ENCODE measurements around the gene RPTOR.
"Not testable (repeated sequence)": the region's sequence is repeated elsewhere in the genome, so short reads cannot be mapped to it uniquely, and the experiment has no call there.

RPTOR gene

GRCh38 chr17:80614332-80615047 is 69.9 kb downstream of the RPTOR start:
- DNase-seq (ENCODE audit: low read depth in 2 of 2): no peak

DNA sequence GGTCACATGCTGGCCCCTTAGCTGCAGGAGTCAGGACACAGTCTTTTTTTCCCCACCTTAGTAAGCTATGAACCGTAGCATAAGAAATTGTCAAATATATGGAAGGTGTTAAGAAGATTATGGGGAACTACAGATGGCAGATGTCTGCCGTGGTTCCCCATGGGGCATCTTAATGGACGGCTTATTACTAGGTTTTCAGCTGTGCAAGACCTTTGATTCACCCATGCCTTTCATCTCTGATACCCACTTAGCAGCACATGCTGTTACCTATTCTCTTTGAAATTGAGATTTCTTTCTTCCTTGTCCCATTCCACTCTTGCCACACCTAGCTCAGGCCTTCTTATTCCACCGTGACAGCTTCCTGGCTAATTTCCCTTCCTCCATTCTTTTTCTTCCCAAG is 70.7 kb downstream of the RPTOR start:
- no peak for DNase-seq (ENCODE audit: low read depth in 2 of 2)

- no peak for DNase-seq (ENCODE audit: low read depth in 2 of 2)
Observed at GRCh38 chr17:80616705-80617104, 72.1 kb downstream of the RPTOR start.

DNA sequence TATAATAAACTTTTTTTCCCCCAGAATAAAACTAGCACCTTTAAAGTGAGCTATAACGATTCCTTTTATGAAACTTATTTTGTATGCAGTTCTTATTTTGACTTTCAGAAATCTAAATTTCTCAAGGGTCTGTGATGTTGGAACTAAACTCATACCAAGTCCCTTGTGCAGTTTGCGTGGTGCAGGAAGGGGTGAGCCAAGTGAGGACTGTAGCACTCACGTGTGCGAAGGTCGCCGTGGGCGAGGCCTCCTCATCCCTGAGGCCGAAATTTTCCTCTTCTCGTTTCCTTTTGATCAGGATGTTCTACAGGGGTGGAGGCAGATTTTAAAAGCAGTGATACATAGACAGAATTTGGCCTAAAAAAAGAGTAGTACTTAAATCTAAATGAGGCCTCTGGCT is 73.7 kb downstream of the RPTOR start:
- DNase-seq (ENCODE audit: low read depth in 2 of 2): no peak

DNA sequence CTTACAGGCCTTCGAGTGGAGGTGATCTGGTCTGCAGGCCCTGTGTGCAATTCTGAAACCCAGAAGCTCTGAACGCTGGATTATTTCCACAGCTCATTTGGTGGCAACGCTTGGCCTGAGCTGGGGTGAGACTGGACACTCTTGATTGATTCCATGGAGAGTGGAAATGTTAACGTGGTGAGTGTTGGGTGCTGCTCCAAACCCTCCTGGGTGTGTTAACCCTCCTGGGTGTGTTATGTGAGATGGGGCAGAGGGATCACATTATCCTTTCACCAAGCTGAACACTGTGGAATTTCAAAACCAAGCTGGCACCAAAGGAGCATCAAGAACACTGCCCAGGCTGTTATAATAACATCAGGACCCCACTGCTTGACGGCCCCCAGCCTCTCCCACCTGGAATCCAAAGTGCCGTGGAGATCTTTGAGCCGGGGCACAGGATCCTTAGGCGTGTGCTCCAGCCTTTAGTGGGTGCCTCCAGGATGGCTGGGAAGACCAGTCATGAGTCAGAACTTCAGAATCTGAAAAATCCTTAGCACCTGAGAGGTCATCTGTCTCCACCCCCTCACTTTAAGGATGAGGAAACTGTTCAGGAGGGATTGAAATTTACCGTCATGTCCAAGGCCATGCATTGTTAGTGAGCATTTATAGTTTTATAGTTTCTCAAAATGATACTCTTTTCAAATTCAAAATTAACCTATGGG is 75.0 kb downstream of the RPTOR start:
- no peak for DNase-seq (ENCODE audit: low read depth in 2 of 2)

DNA sequence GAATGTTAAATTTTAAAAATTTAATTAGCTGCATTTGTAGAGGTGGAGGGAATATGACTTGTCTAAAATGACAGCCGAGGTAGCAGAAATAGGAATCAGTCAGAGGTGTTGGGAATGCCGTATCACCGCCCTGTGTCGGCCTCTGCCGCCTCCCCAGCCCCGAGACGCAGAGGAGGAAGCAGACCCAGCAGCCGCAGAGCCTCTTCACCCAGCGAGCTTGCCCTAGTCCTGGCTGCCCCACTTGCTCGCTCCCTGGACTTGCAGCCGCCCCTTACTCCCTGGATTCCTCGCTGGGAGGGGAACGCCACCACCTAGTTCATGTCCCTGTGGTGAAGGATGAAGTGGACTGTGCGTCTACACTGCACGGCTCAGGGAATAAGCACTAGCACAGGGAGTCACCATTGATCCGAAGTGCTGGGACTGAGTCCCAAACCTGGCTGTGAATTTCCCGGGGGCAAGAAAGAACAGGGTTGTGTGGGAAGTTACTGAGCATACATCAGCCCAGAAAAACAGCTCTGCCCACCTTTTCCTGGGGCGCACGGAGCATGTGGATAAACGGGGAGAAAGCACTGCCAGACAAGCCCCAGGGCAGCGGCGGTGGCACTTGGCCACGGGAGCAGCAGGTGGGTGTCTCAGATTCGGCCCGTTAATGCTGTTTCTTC is 76.8 kb downstream of the RPTOR start:
- no peak for DNase-seq (ENCODE audit: low read depth in 2 of 2)

DNA sequence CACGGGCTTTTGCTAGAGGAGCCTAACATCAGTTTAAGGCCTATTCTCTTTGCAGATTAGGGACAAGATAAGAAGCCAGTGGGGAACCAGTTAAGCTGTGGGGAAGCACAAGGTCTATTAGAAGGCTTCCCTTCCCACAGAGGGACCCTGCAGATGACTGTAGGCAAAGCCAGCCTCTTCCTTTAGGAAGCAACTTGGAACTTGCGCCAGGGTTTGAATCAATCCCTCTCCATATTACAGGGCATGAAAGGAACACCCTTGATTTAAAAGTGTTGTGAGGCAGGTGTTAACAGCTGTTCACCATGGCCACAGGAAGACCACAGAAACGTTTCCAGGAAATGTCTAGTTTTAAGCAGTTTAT is 77.3 kb downstream of the RPTOR start:
- no peak for DNase-seq (ENCODE audit: low read depth in 2 of 2)

- DNase-seq (ENCODE audit: low read depth in 2 of 2): no peak
Observed at GRCh38 chr17:80624864-80625263, 80.2 kb downstream of the RPTOR start.

GRCh38 chr17:80625627-80626026 is 81.0 kb downstream of the RPTOR start:
- no peak for DNase-seq (ENCODE audit: low read depth in 2 of 2)

DNA sequence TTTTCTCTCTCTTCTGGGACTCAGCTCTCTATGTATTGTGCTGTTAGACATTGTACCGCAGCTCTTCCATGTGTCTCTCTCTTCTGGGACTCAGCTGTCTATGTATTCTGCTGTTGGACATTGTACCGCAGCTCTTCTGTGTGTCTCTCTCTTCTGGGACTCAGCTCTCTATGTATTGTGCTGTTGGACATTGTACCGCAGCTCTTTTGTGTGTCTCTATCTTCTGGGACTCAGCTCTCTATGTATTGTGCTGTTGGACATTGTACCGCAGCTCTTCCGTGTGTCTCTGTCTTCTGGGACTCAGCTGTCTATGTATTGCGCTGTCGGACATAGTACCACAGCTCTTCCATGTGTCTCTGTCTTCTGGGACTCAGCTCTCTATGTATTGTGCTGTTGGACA is 84.2 kb downstream of the RPTOR start:
- not testable (repeated sequence) for DNase-seq (ENCODE audit: low read depth in 2 of 2)

- DNase-seq (ENCODE audit: low read depth in 2 of 2): no peak
Observed at GRCh38 chr17:80629298-80630028, 84.8 kb downstream of the RPTOR start.

DNA sequence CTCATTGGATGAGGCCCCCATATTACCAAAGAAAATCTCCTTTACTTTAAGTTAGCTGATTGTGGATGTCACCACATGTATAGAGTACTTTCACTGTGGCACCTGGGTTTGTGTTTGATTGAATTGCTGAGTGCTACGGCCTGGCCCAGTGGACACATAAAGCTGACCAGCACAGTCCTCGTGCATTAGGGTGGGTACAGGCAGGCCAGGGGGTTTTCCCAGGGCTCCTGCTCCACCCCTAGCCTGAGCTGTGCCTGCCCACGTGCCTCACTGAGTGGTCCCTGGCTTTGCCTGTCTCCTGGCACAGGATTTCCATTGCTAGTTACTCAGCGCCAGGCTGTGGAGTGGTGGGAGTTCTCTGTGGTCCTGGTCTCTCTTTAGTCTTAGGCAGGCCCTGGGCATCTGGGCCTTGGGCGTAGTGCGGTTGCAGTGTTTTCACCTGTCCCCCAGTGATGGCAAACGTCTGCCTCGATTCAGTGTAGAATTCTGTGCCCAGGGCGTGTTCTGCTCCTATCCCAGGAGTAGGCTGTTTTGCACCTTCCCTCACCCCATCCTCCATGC is 86.0 kb downstream of the RPTOR start:
- no peak for DNase-seq (ENCODE audit: low read depth in 2 of 2)

DNA sequence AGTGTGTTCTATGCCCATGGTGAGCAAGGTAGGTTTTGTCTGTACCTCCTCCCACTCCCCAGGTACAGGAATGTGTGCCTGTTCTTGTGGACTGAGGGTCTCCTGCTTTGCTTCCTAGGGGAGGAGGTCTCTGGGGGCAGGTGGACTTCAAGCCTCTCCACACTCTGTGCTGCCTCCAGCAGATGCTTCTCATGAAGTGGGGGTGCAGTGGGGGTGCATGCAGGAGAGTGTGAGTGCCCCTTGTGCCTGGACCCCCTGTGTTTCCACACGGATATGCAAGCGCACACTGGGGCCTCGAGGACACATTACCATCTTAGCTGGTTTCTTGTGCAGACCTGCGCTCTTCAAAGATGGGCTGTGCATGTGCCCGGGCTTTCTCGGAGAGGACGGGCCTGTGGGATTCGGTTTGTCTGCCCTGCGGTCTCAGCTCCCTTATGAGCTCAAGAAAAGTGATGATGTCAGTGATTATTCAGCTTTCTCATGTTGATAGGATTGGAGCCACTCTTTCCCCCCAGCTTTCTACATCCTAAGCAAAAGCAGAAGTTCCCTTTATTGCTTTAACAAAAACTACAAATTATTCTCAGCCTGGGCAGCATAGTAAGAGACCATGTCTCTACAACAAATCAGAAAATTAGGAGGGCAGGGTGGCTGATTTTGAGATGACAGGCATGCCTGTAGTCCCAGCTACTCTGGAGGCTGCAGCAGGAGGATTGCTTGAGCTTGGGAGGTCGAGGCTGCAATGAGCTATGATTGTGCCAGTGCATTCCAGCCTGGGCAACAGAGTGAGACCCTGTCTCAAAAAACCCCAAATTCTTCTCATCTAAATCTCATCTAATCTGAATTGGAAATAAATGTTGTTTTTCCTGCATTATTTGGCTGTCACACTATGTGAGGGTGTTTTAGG is 86.8 kb downstream of the RPTOR start:
- DNase-seq (ENCODE audit: low read depth in 2 of 2): no peak

GRCh38 chr17:80632046-80632581 is 87.5 kb downstream of the RPTOR start:
- no peak for DNase-seq (ENCODE audit: low read depth in 2 of 2)

DNA sequence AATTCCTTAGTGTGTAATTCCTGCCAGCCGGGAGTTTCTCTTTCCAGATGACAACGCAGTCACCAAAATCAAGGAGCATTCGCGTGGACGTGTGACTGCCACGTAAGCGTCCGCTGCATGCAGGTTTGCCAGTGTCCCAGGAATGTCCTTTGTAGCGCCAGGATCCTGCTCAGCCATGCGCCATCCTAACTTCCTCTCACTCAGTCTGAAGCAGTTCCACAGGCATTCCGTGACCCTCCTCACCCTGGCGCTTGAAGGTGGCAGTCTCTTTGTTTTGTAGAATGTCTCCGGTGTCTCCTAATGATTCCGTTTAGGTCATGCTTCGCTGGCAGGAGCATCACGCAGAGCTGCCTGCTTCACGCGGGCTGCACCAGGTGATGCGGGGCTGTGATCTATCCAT is 88.6 kb downstream of the RPTOR start:
- DNase-seq (ENCODE audit: low read depth in 2 of 2): no peak

DNA sequence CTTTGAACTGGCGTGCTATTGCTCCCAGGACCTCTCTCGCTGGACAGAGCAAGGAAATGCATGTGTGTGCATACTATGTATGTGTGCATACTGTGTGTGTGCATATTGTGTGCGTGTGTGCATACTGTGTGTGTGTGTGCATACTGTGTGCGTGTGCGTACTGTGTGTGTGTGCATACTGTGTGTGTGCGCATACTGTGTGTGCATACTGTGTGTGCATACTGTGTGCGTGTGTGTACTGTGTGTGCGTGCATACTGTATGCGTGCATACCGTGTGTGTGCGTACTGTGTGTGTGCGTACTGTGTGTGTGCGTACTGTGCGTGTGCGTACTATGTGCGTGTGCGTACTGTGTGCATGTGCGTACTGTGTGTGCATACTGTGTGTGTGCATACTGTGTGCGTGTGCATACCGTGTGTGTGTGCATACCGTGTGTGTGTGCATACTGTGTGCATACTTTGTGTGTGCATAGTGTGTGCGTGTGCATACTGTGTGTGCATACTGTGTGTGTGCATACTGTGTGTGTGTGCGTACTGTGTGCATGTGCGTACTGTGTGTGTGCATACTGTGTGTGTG is 89.4 kb downstream of the RPTOR start:
- no peak for DNase-seq (ENCODE audit: low read depth in 2 of 2)

DNA sequence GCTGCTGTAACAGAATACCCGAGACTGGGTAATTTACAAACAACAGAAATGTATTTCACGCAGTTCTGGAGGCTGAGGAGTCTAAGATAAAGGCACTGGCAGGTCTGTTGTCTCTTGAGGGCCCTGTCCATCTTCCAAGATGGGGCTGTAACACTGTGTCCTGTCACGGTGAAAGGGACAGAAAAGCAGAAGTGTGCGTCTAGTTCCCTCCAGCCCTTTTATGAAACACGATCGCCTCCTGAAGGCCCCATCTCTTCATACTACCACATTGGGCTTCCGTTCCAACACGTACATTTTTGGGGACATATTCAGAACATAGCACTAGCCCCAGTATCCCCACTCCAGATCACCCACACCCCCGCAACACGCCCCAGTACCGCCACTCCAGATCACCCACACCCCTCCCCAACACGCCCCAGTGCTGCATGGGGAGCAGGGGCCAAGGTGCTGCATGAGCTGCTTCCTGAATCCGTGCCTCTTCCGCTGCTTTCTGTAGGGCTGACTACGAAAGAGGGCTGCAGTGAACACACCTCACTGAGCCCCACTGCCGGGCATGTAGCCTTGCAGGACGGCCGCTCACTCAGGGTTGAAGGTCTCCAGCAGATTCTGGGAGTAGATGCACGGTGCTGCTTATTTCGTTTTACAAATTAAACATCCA is 91.9 kb downstream of the RPTOR start:
- no peak for DNase-seq (ENCODE audit: low read depth in 2 of 2)

- DNase-seq (ENCODE audit: low read depth in 2 of 2): no peak
Observed at GRCh38 chr17:80637048-80637781, 92.6 kb downstream of the RPTOR start.

DNA sequence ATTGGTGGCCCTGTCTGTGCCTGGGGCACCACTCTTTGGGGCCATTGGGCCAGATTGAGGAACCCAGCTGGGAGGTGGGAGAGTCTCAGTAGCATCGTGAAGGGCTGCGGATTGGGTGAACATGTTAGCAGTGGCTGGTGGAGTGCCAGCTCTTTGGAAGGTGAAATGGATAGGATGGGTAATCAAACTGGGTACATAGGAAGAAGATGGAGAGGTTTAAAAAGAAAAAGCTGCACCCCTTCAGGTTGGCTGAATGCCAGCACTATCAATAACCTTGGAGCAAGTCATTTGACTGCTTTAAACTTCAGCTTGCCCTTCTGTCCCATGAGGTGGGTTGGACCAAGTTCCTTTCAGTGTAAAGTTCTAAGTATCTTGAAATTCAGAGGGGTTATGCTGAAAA is 95.0 kb downstream of the RPTOR start:
- no peak for DNase-seq (ENCODE audit: low read depth in 2 of 2)
